GM12873 (cell line): ENCODE measurements around the gene TMEM176B.

Experiments used
- TF ChIP-seq, protein P1 (sequence below): IDR thresholded peaks from 2 replicates; pipeline ENCODE4 v1.5.1; 2012; ENCODE audit warnings: low read depth, mild to moderate bottlenecking, moderate library complexity, low read length, control low read depth; ENCODE audit not compliant: insufficient read depth; ENCODE audit errors: missing control alignments

The TMEM176B gene

DNA sequence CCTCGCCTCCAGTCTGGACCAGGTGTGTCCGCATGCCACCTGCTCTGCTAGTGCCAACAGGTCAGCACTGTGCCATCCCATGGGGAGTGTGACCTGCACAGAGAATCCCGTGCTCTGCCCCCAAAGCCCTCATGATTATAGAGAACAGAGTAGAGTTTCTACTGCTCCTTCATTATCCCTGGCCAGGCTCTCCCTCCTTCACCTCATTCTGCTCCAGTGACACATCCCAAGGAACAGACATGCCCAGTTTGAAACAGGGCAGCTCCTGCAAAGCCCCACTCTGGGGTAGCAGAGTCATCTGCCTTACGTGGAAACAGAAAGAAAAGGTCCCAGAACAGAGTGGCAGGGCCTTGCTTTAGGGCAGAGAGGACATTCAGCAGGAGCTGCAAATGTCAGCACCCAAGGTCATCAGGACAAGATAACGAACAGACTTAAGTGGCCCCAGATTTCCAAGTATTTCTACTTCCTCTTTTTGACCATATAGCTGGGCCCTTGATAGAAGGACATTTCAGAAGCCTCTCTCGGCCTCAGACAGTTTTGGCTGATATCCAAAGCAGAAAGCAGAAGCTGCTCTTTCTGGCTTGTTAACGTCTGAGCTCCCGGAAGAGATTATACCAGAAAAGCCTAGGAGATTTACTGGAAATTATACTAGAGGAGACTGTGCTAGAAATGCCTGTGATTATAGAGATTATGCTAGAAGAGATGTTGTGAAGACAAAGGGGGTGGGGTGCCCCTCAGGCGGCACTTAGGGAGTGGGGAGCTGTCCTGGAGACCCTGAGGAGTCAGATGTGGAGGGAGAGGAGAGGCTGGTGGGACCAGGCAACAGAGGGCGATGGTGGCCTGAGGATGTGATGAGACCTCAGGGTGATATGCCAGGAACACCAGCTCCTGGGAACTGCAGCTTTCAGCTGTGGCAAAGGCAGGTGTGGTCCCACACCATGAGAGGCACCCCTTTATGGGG, 12.6 kb downstream of the TMEM176B start:
- TF ChIP-seq, protein P1, sequence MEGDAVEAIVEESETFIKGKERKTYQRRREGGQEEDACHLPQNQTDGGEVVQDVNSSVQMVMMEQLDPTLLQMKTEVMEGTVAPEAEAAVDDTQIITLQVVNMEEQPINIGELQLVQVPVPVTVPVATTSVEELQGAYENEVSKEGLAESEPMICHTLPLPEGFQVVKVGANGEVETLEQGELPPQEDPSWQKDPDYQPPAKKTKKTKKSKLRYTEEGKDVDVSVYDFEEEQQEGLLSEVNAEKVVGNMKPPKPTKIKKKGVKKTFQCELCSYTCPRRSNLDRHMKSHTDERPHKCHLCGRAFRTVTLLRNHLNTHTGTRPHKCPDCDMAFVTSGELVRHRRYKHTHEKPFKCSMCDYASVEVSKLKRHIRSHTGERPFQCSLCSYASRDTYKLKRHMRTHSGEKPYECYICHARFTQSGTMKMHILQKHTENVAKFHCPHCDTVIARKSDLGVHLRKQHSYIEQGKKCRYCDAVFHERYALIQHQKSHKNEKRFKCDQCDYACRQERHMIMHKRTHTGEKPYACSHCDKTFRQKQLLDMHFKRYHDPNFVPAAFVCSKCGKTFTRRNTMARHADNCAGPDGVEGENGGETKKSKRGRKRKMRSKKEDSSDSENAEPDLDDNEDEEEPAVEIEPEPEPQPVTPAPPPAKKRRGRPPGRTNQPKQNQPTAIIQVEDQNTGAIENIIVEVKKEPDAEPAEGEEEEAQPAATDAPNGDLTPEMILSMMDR: no peak

DNA sequence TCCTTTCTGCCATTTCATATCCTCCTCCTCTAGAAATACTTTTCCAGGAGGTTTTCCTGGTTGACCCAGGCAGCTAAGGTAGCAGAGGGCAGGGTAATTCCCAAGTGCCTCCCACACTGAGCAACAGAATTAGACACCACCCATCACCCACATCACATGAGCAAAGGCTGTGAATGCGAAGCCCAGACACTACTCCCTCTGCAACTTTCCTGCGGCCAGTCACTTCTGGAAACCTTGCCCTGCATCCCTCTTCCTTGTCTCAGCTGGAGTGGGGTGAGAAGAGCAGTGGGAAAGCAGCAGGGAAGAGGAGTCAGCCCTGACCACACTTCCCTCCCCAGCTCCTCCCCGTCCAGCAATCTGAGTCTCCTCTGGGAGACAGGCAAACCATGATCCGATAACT, 15.2 kb downstream of the TMEM176B start:
- TF ChIP-seq, protein P1: no peak

GRCh38 chr7:150784120-150784736, 15.9 kb downstream of the TMEM176B start:
- TF ChIP-seq, protein P1: no peak

DNA sequence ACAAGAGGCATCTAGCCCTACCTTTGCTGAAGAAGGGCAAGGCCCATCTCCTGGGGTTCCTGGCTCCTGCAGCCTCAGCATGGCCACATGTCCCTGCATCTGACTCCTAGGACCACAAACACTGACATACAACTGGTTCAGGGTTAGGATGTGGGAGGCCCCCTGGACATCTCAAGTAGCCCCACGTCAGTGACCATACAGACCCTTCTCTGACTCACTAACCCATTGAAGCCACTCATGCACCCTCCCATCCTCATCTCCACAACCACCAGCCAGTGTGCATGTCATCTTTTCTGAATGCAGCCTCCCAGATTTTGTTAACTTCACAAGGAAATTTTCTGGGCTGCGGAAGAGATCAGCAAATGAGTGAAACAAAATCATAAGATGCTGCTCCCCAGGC, 18.2 kb downstream of the TMEM176B start:
- TF ChIP-seq, protein P1: no peak

- TF ChIP-seq, protein P1: no peak
Observed at GRCh38 chr7:150781103-150781502, 19.1 kb downstream of the TMEM176B start.

DNA sequence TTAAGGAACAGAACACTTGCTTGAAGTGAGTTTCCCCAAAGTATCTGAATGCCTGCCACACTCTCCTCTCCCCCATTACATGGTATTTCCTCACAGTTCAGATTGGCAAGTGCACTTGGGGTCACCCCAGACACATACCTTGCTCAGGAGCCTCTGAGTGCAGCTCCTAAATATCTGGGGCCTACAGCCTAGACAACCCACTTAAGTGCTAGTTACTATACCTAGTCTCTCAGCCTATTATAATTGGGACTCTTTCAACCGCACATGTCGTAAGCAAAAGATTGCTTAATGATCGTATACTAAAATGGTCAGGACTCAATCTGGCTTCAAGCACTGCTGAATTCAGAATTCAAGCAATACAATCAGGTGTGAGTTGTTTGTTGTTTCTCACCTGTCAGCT, 19.9 kb downstream of the TMEM176B start:
- TF ChIP-seq, protein P1: no peak

- TF ChIP-seq, protein P1: peak; percentile 89
Observed at GRCh38 chr7:150778738-150779301, 21.3 kb downstream of the TMEM176B start.
